Uterus (tissue), 2 donors: ENCODE results near the gene LGR6.

Source experiments
- CTCF ChIP-seq, 4 experiments: fragments of 200-600 bp in 2 of 4; fragments of 450-650 bp in 2 of 4; sonication (generic) in 2 of 4; IDR thresholded peaks; one replicate each; pipeline ENCODE4 v1.5.1; 2016 to 2019; ENCODE audit warnings: antibody characterized with exemption in 4 of 4, mild to moderate bottlenecking in 2 of 4, moderate library complexity in 1 of 4
- POLR2A ChIP-seq, 2 donors: fragments of 450-650 bp; IDR thresholded peaks; one replicate each; pipeline ENCODE4 v1.6.1; 2016; ENCODE audit warnings: antibody characterized with exemption in 2 of 2, mild to moderate bottlenecking in 1 of 2, moderate library complexity in 1 of 2

GRCh38 chr1:202279806-202280205, 86.2 kb downstream of the LGR6 start:
- TF ChIP-seq CTCF (IDR thresholded peaks at IDR 0.05) = no peak
- no peak for TF ChIP-seq POLR2A (IDR thresholded peaks at IDR 0.05)
